H9 (cell line): Measurements from ENCODE around the gene HS3ST3B1. TPM values are rescaled to one million over a fixed set of nuclear protein-coding genes. Genes with fewer than 3 reads are reported as not detected.

Experiments
- DNase-seq: peaks from one replicate; pipeline ENCODE4 v3.0.0-alpha.2; 2017
- H2AFZ ChIP-seq: one replicate; pipeline ENCODE4 v1.6.1; 2013; ENCODE audit warnings: mild to moderate bottlenecking, low read length, control low read depth, moderate library complexity
- H2AK5ac ChIP-seq: 2 replicates; pipeline ENCODE4 v1.6.1; 2013; ENCODE audit warnings: low read length, control low read depth, mixed read lengths; ENCODE audit not compliant: insufficient read length
- H2BK120ac ChIP-seq: one replicate; pipeline ENCODE4 v1.6.1; 2013; ENCODE audit warnings: low read depth, mild to moderate bottlenecking, low read length, control low read depth, inconsistent platforms; ENCODE audit not compliant: poor library complexity, severe bottlenecking
- H2BK12ac ChIP-seq: 2 replicates; pipeline ENCODE4 v1.6.1; 2013; ENCODE audit warnings: low read length, control low read depth, mixed read lengths, low read depth; ENCODE audit not compliant: insufficient read length
- H2BK15ac ChIP-seq: 2 replicates; pipeline ENCODE4 v1.6.1; 2013; ENCODE audit warnings: low read depth, low read length, control low read depth
- H2BK20ac ChIP-seq: one replicate; pipeline ENCODE4 v1.6.1; 2013; ENCODE audit warnings: low read depth, mild to moderate bottlenecking, low read length, control low read depth, inconsistent platforms; ENCODE audit not compliant: poor library complexity, severe bottlenecking
- H2BK5ac ChIP-seq: 2 replicates; pipeline ENCODE4 v1.6.1; 2013; ENCODE audit warnings: low read length, control low read depth, mixed read lengths; ENCODE audit not compliant: insufficient read length
- H3K14ac ChIP-seq: 2 replicates; pipeline ENCODE4 v1.6.1; 2013; ENCODE audit warnings: low read length, control low read depth; ENCODE audit not compliant: insufficient read depth
- H3K18ac ChIP-seq: 2 replicates; pipeline ENCODE4 v1.6.1; 2013; ENCODE audit warnings: low read depth, mild to moderate bottlenecking, mixed read lengths, low read length, control low read depth; ENCODE audit not compliant: insufficient read length
- H3K23ac ChIP-seq: 2 replicates; pipeline ENCODE4 v1.6.1; 2013; ENCODE audit warnings: low read length, control low read depth, mixed read lengths, low read depth; ENCODE audit not compliant: insufficient read length
- H3K23me2 ChIP-seq: 2 replicates; pipeline ENCODE4 v1.6.1; 2013; ENCODE audit warnings: low read depth, mild to moderate bottlenecking, mixed read lengths, low read length, control low read depth; ENCODE audit not compliant: insufficient read length, poor library complexity, severe bottlenecking
- H3K27ac ChIP-seq: 2 replicates; pipeline ENCODE4 v1.5.1; 2013; ENCODE audit warnings: low read length, control low read depth, mixed read lengths, low read depth; ENCODE audit not compliant: insufficient read length
- H3K27me3 ChIP-seq: 2 replicates; pipeline ENCODE4 v1.6.1; 2013; ENCODE audit warnings: low read length, control low read depth, inconsistent platforms; ENCODE audit not compliant: insufficient read depth
- H3K4ac ChIP-seq: 2 replicates; pipeline ENCODE4 v1.6.1; 2013; ENCODE audit warnings: low read depth, mild to moderate bottlenecking, control low read depth, inconsistent platforms, low read length, moderate library complexity
- H3K4me1 ChIP-seq: 2 replicates; pipeline ENCODE4 v1.6.1; 2013; ENCODE audit warnings: low read length, control low read depth, inconsistent platforms; ENCODE audit not compliant: insufficient read depth
- H3K4me2 ChIP-seq: 2 replicates; pipeline ENCODE4 v1.6.1; 2013; ENCODE audit warnings: low read length, control low read depth, mixed read lengths; ENCODE audit not compliant: insufficient read length, insufficient read depth
- H3K56ac ChIP-seq: 2 replicates; pipeline ENCODE4 v1.6.1; 2013; ENCODE audit warnings: low read depth, mild to moderate bottlenecking, mixed read lengths, low read length, control low read depth; ENCODE audit not compliant: insufficient read length
- H3K79me1 ChIP-seq: 2 replicates; pipeline ENCODE4 v1.6.1; 2013; ENCODE audit warnings: low read depth, mild to moderate bottlenecking, moderate library complexity, low read length, control low read depth, inconsistent platforms; ENCODE audit not compliant: insufficient read depth, poor library complexity, severe bottlenecking
- H3K79me2 ChIP-seq: 2 replicates; pipeline ENCODE4 v1.6.1; 2013; ENCODE audit warnings: low read length, control low read depth, inconsistent platforms; ENCODE audit not compliant: insufficient read depth
- H3K9ac ChIP-seq: 2 replicates; pipeline ENCODE4 v1.6.1; 2013; ENCODE audit warnings: low read length, control low read depth, mixed read lengths; ENCODE audit not compliant: insufficient read length; ENCODE audit errors: extremely low read depth
- H3K9me3 ChIP-seq: one replicate; pipeline ENCODE4 v1.6.1; 2013; ENCODE audit warnings: low read depth, low read length, inconsistent platforms; ENCODE audit not compliant: control insufficient read depth
- H3T11ph ChIP-seq: one replicate; pipeline ENCODE4 v1.6.1; 2013; ENCODE audit warnings: mild to moderate bottlenecking, low read length, control low read depth, inconsistent platforms
- H4K20me1 ChIP-seq: one replicate; pipeline ENCODE4 v1.6.1; 2013; ENCODE audit not compliant: control insufficient read depth, insufficient read length, insufficient read depth
- H4K5ac ChIP-seq: 2 replicates; pipeline ENCODE4 v1.6.1; 2013; ENCODE audit warnings: low read depth, mild to moderate bottlenecking, mixed read lengths, low read length, control low read depth; ENCODE audit not compliant: insufficient read length
- H4K8ac ChIP-seq: replicated peaks from 2 replicates; pipeline ENCODE4 v1.6.1; 2013; ENCODE audit warnings: low read length, control low read depth, mixed read lengths, low read depth; ENCODE audit not compliant: insufficient read length
- H4K91ac ChIP-seq: 2 replicates; pipeline ENCODE4 v1.6.1; 2013; ENCODE audit warnings: low read depth, mild to moderate bottlenecking, moderate library complexity, mixed read lengths, low read length, control low read depth; ENCODE audit not compliant: insufficient read length
- H3K27ac Mint-ChIP-seq, 3 experiments: 2 replicates in 2 of 3; 3 replicates in 1 of 3; pipeline ENCODE4 v1.8.0; 2020 to 2021; ENCODE audit warnings: mixed read lengths in 3 of 3, mild to moderate bottlenecking in 1 of 3, moderate library complexity in 1 of 3
- H3K27me3 Mint-ChIP-seq: 2 replicates; pipeline ENCODE4 v1.8.0; 2021; ENCODE audit warnings: low read depth, mild to moderate bottlenecking, moderate library complexity, mixed read lengths
- H3K36me3 Mint-ChIP-seq, 3 experiments: 2 replicates in 2 of 3; 3 replicates in 1 of 3; pipeline ENCODE4 v1.8.0; 2020 to 2021; ENCODE audit warnings: low read depth in 3 of 3, mixed read lengths in 3 of 3; ENCODE audit not compliant: insufficient read depth in 1 of 3
- H3K4me1 Mint-ChIP-seq, 2 experiments: 2 replicates each; pipeline ENCODE4 v1.8.0; 2020; ENCODE audit warnings: mixed read lengths in 2 of 2
- H3K4me3 Mint-ChIP-seq, 2 experiments: 2 replicates in 1 of 2; 3 replicates in 1 of 2; pipeline ENCODE4 v1.8.0; 2020 to 2021; ENCODE audit warnings: mild to moderate bottlenecking in 2 of 2, mixed read lengths in 2 of 2, moderate library complexity in 1 of 2
- H3K9me3 Mint-ChIP-seq, 2 experiments: 2 replicates in 1 of 2; 3 replicates in 1 of 2; pipeline ENCODE4 v1.8.0; 2020; ENCODE audit warnings: mild to moderate bottlenecking in 2 of 2, mixed read lengths in 2 of 2, moderate library complexity in 1 of 2
- CTCF ChIP-seq: fragments of 200-600 bp; sonication (generic); conservative IDR thresholded peaks from 3 replicates; pipeline ENCODE4 v1.8.0; 2021; ENCODE audit warnings: antibody characterized with exemption, mild to moderate bottlenecking
- WGBS: extraction: QIAGEN DNeasy Blood & Tissue Kit; methylation state at CpG from one replicate; pipeline ENCODE4 v1.1.7; 2013; ENCODE audit warnings: missing lambda C conversion rate, low lambda C conversion rate, mixed read lengths; ENCODE audit not compliant: insufficient read length; ENCODE audit errors: extremely low coverage; 5-methylcytosine and 5-hydroxymethylcytosine counted together
- total RNA-seq: library from RNA; stranded (reverse); gene quantifications from 2 replicates; pipeline ENCODE4 v1.2.1, GENCODE V29; 2021

HS3ST3B1 gene
- total RNA-seq, 1 experiment from 2014 or later: 2.8 TPM

- Histone ChIP-seq H4K5ac (no peak overlapping the region), H2BK12ac (no peak overlapping the region), H3K79me1 (no peaks in the 10 kb centered on the region), H4K8ac (no peak overlapping the region), H2AK5ac (no peak overlapping the region), H3K27me3 (no peaks in the 10 kb centered on the region), H3K4me2 (no peak overlapping the region), H3K4ac (no peak overlapping the region), H4K91ac (no peak overlapping the region), H3K56ac (no peak overlapping the region), H3K9me3 (no peaks in the 10 kb centered on the region), H3K14ac (no peak overlapping the region), H3K23me2 (no peaks in the 10 kb centered on the region), H3K18ac (peak overlapping the region; percentile 17), H3K23ac (no peak overlapping the region), H3K9ac (no peak overlapping the region), H3K4me1 (peaks cover 14% of the 10 kb centered on the region; the same call in 1 of the 2 replicates), H2BK15ac (no peak overlapping the region), H3K79me2 (0 out of 2 replicates have a peak, but pooled peaks cover 2% of the 10 kb centered on the region), H3T11ph (no peak overlapping the region), H2BK120ac (no peak overlapping the region), H4K20me1 (no peaks in the 10 kb centered on the region), H2BK20ac (no peak overlapping the region), H2AFZ (no peak overlapping the region), H2BK5ac (no peak overlapping the region), H3K27ac (no peak overlapping the region)
- WGBS: no CpG with 5 or more reads among the region's 7 CpGs
- Mint-ChIP-seq H3K4me1 (peaks cover 49 to 58% of the 10 kb centered on the region in 2 experiments), H3K36me3 (peaks cover 0 to 2% (median 0%) of the 10 kb centered on the region in 3 experiments; a peak in 2 of 7 replicates), H3K27ac (no peak overlapping the region), H3K9me3 (no peaks in the 10 kb centered on the region), H3K4me3 (no peak overlapping the region), H3K27me3 (peaks cover 10% of the 10 kb centered on the region)
- DNase-seq: no peak
- no peak for TF ChIP-seq CTCF
Measured at GRCh38 chr17:14333506-14333905, 32.6 kb downstream of the HS3ST3B1 start.
